ENCODE results near the gene SMG9. TPM values are rescaled to one million over a fixed set of nuclear protein-coding genes. Genes with fewer than 3 reads are reported as not detected.

The SMG9 gene
- total and polyA plus RNA-seq, 2 donors from 2014 or later, result 25.1 to 34.6 TPM

DNA sequence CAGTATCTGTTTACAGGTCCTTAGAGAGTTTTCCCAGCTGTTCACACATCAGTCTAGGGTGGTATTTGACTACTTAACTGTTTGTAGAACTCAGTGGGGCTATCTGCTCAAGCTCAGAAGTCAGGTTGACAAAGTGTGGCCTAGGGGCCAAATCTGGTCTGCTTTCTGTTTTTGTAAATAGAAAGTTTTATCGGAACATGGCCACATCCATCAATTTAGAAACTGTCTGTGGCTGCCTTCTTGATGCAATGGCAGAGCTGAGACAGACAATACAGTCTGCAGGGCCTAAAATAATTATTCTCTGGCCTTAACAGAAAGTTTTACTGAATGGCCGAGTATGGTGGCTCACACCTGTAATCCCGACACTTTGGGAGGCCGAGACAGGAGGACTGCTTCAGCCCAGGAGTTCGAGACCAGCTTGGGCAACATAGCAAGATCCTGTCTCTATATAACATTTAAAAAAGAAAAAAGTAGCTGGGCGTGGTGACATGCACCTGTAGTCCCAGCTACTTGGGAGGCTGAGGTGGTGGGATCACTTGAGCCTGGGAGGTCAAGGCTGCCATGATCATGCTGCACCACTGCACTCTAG, 2.4 kb downstream of the SMG9 start:
- no peaks in the 10 kb centered on the region for H3K9me3 ChIP-seq (ENCODE audit: control insufficient read depth in 2 of 3, insufficient read depth in 1 of 3, low read length in 3 of 3)

DNA sequence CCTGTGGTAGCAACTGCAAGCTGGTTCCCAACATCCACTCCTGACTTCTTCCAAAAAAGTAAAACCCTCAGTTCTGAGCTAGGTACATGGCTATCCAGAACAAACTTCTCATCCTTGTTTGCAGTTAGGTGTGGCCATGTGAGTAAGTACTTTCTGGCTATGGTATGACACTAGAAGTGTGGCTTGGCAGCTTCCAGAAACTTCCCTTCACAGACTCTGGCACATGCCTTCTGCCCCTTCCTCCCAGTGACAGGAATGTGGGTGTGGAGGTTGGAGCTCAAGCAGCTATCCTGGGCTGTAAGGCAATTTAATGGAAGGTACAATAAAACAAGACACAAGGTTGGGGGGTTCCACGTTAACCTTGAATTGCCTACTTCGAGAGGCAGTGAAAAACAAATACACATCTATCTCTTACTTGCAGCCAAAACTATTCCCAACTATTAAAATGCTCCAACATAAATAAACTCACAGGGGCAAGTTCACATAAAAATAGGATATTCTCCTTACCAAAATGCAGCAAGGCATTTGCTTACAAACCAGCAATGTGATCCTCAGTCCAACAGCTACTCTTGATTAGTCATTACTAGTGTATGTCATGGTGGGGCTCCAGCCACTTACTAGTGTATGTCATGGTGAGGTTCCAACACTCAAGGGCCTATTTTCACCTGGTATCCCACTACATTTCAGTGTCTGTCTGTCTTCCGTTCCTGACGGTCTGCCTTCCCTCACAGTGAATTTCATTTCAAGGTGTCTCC, 3.1 kb downstream of the SMG9 start:
- DNase-seq (no peak), FAIRE-seq (no peak)
- intact Hi-C loops (cut with DNase I), result no loop called here
- Histone ChIP-seq H3K36me3 (ENCODE audit: control insufficient read depth in 2 of 3, insufficient read depth in 3 of 3, low read length in 3 of 3) (peaks cover 0 to 25% (median 15%) of the 10 kb centered on the region in 3 donors), H3K27ac (ENCODE audit: low read depth in 2 of 2, low read length in 2 of 2) (no peak overlapping the region), H3K9me3 (ENCODE audit: control insufficient read depth in 2 of 3, insufficient read depth in 1 of 3, low read length in 3 of 3) (no peaks in the 10 kb centered on the region), H3K4me1 (ENCODE audit: control insufficient read depth in 2 of 3, insufficient read depth in 2 of 3, low read depth in 1 of 3, low read length in 3 of 3) (peaks cover 0 to 14% (median 4%) of the 10 kb centered on the region in 3 donors), H3K27me3 (ENCODE audit: control insufficient read depth, insufficient read depth, low read length) (no peaks in the 10 kb centered on the region), H3K9ac (ENCODE audit: low read length in 3 of 3) (no peak overlapping the region), H3K4me3 (ENCODE audit: low read length in 3 of 3) (no peak overlapping the region)
- no peak for TF ChIP-seq CTCF (IDR thresholded peaks at IDR 0.05; ENCODE audit: borderline replicate concordance, extremely low read depth, insufficient read depth)

More for the DNA sequence above, 2.4 kb downstream of the SMG9 start:
- intact Hi-C loops (cut with DNase I), result no loop called here
- H3K27ac ChIP-seq (ENCODE audit: low read depth in 2 of 2, low read length in 2 of 2), result no peak overlapping the region
- no peak overlapping the region for H3K9ac ChIP-seq (ENCODE audit: low read length in 3 of 3)
- H3K27me3 ChIP-seq (ENCODE audit: control insufficient read depth, insufficient read depth, low read length), result no peaks in the 10 kb centered on the region
- no peak for TF ChIP-seq CTCF (IDR thresholded peaks at IDR 0.05; ENCODE audit: borderline replicate concordance, extremely low read depth, insufficient read depth)
- peaks cover 0 to 14% (median 4%) of the 10 kb centered on the region in 3 donors for H3K4me1 ChIP-seq (ENCODE audit: control insufficient read depth in 2 of 3, insufficient read depth in 2 of 3, low read depth in 1 of 3, low read length in 3 of 3)
- peaks cover 0 to 22% (median 10%) of the 10 kb centered on the region in 3 donors for H3K36me3 ChIP-seq (ENCODE audit: control insufficient read depth in 2 of 3, insufficient read depth in 3 of 3, low read length in 3 of 3)
- no peak overlapping the region for H3K4me3 ChIP-seq (ENCODE audit: low read length in 3 of 3)
- DNase-seq, result no peak
- FAIRE-seq, result no peak

DNA sequence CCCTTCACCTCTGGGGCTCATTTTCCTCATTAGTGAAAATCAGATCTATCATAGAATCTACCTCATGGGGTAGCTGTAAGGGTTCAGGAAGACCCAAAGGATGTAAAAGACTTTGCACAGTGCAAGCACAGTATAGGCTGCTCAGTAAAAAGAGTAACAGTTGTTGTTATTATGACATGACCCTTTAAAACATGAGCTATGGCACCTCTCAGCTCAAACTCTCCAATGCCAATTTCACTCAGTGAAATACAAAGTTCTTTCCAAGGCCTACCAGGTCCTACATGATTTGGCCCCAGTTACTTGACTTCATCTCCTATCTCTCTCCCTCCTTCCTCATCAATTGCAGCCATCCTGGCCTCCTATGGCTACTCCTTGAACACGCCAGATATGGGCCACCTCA, 4.9 kb downstream of the SMG9 start:
- H3K36me3 ChIP-seq (ENCODE audit: control insufficient read depth in 2 of 3, insufficient read depth in 3 of 3, low read length in 3 of 3), result peaks cover 3 to 28% (median 18%) of the 10 kb centered on the region in 3 donors
- DNase-seq, result no peak
- H3K9ac ChIP-seq (ENCODE audit: low read length in 3 of 3), result no peak overlapping the region

More for the DNA sequence above, 4.9 kb downstream of the SMG9 start:
- no peaks in the 10 kb centered on the region for H3K9me3 ChIP-seq (ENCODE audit: control insufficient read depth in 2 of 3, insufficient read depth in 1 of 3, low read length in 3 of 3)
- no peaks in the 10 kb centered on the region for H3K27me3 ChIP-seq (ENCODE audit: control insufficient read depth, insufficient read depth, low read length)
- peaks cover 0 to 11% (median 4%) of the 10 kb centered on the region in 3 donors for H3K4me1 ChIP-seq (ENCODE audit: control insufficient read depth in 2 of 3, insufficient read depth in 2 of 3, low read depth in 1 of 3, low read length in 3 of 3)
- intact Hi-C loops (cut with DNase I), result no loop called here
- no peak overlapping the region for H3K4me3 ChIP-seq (ENCODE audit: low read length in 3 of 3)
- no peak for FAIRE-seq
- TF ChIP-seq CTCF (IDR thresholded peaks at IDR 0.05; ENCODE audit: borderline replicate concordance, extremely low read depth, insufficient read depth), result no peak
- no peak overlapping the region for H3K27ac ChIP-seq (ENCODE audit: low read depth in 2 of 2, low read length in 2 of 2)
